SW 1271 (cell line): Measurements from ENCODE around the gene SPTBN5.

ENCODE experiments used
- DNase-seq, 2 experiments: peaks; one replicate each; lab custom pipeline; 2025; lab: John Stamatoyannopoulos, UW

SPTBN5 gene

GRCh38 chr15:41883484-41883825 lies 10.4 kb downstream of the SPTBN5 start:
- no peak for DNase-seq

GRCh38 chr15:41882689-41883483 lies 11.0 kb downstream of the SPTBN5 start:
- DNase-seq: no peak

GRCh38 chr15:41881920-41882688 lies 11.7 kb downstream of the SPTBN5 start:
- no peak for DNase-seq

- no peak for DNase-seq
These were observed 12.3 kb downstream of the SPTBN5 start for GRCh38 chr15:41881550-41881919.

GRCh38 chr15:41881086-41881485 lies 12.8 kb downstream of the SPTBN5 start:
- no peak for DNase-seq

- DNase-seq: no peak
These were observed 13.5 kb downstream of the SPTBN5 start for GRCh38 chr15:41880156-41880877.

GRCh38 chr15:41879321-41879845 lies 14.5 kb downstream of the SPTBN5 start:
- DNase-seq: no peak

GRCh38 chr15:41878355-41878699 lies 15.5 kb downstream of the SPTBN5 start:
- no peak for DNase-seq

- no peak for DNase-seq
These were observed 16.1 kb downstream of the SPTBN5 start for GRCh38 chr15:41877631-41878354.

GRCh38 chr15:41876689-41877088 lies 17.2 kb downstream of the SPTBN5 start:
- DNase-seq: no peak

- DNase-seq: no peak
These were observed 17.8 kb downstream of the SPTBN5 start for GRCh38 chr15:41876007-41876406.

- no peak for DNase-seq
These were observed 19.1 kb downstream of the SPTBN5 start for GRCh38 chr15:41874736-41875135.

- DNase-seq: no peak
These were observed 20.1 kb downstream of the SPTBN5 start for GRCh38 chr15:41873711-41874110.

GRCh38 chr15:41872166-41872747 lies 21.6 kb downstream of the SPTBN5 start:
- no peak for DNase-seq

- no peak for DNase-seq
These were observed 22.5 kb downstream of the SPTBN5 start for GRCh38 chr15:41871175-41871905.

GRCh38 chr15:41870689-41871081 lies 23.2 kb downstream of the SPTBN5 start:
- no peak for DNase-seq

- no peak for DNase-seq
These were observed 23.8 kb downstream of the SPTBN5 start for GRCh38 chr15:41869770-41870688.

GRCh38 chr15:41868321-41868720 lies 25.5 kb downstream of the SPTBN5 start:
- no peak for DNase-seq

GRCh38 chr15:41866872-41867579 lies 26.8 kb downstream of the SPTBN5 start:
- no peak for DNase-seq
